ENCODE data around the gene CUBN.

- TF ChIP-seq, protein P1, sequence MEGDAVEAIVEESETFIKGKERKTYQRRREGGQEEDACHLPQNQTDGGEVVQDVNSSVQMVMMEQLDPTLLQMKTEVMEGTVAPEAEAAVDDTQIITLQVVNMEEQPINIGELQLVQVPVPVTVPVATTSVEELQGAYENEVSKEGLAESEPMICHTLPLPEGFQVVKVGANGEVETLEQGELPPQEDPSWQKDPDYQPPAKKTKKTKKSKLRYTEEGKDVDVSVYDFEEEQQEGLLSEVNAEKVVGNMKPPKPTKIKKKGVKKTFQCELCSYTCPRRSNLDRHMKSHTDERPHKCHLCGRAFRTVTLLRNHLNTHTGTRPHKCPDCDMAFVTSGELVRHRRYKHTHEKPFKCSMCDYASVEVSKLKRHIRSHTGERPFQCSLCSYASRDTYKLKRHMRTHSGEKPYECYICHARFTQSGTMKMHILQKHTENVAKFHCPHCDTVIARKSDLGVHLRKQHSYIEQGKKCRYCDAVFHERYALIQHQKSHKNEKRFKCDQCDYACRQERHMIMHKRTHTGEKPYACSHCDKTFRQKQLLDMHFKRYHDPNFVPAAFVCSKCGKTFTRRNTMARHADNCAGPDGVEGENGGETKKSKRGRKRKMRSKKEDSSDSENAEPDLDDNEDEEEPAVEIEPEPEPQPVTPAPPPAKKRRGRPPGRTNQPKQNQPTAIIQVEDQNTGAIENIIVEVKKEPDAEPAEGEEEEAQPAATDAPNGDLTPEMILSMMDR (IDR thresholded peaks at IDR 0.05), result no peak
- TF ChIP-seq POLR2A (IDR thresholded peaks at IDR 0.05), result no peak
Measured at GRCh38 chr10:16811292-16811691, 318.3 kb downstream of the CUBN start.
